Lung (tissue), 12 donors: ENCODE data around the gene LMBRD1. TPM values are rescaled to one million over a fixed set of nuclear protein-coding genes. Genes with fewer than 3 reads are reported as not detected.

ENCODE experiments used
- ATAC-seq: fragments of 200-7000 bp; cut with Tn5 transposase; one replicate; pipeline ENCODE4 v1.9.1; 2020; ENCODE audit warnings: moderate number of reproducible peaks; ENCODE audit not compliant: insufficient read depth, low FRiP score
- DNase-seq, 3 donors: peaks; one replicate each; pipeline ENCODE4 v3.0.0-alpha.2; 2013 to 2017
- H3K27ac ChIP-seq, 2 donors: one replicate each; pipeline ENCODE4 v1.5.1; 2013; ENCODE audit warnings: mild to moderate bottlenecking in 2 of 2, moderate library complexity in 2 of 2, control low read depth in 1 of 2, inconsistent platforms in 1 of 2, low read depth in 1 of 2, low read length in 1 of 2
- H3K27me3 ChIP-seq, 3 donors: one replicate each; pipeline ENCODE4 v1.5.1; 2013; ENCODE audit warnings: low read length in 2 of 3; ENCODE audit not compliant: control insufficient read depth in 3 of 3, insufficient read depth in 3 of 3
- H3K36me3 ChIP-seq, 4 donors: one replicate each; pipeline ENCODE4 v1.5.1; 2013; ENCODE audit warnings: low read length in 4 of 4, mild to moderate bottlenecking in 1 of 4, moderate library complexity in 1 of 4; ENCODE audit not compliant: control insufficient read depth in 4 of 4, insufficient read depth in 4 of 4
- H3K4me1 ChIP-seq, 5 donors: one replicate each; pipeline ENCODE4 v1.5.1; 2013; ENCODE audit warnings: low read length in 5 of 5, mild to moderate bottlenecking in 2 of 5, moderate library complexity in 1 of 5; ENCODE audit not compliant: control insufficient read depth in 5 of 5, insufficient read depth in 5 of 5
- H3K4me3 ChIP-seq: one replicate; pipeline ENCODE4 v1.5.1; 2013; ENCODE audit warnings: mild to moderate bottlenecking, control low read depth, moderate library complexity
- H3K9ac ChIP-seq, 2 donors: one replicate each; pipeline ENCODE4 v1.5.1; 2013; ENCODE audit warnings: low read length in 2 of 2, control low read depth in 1 of 2; ENCODE audit not compliant: insufficient read depth in 1 of 2
- H3K9me3 ChIP-seq, 4 donors: one replicate each; pipeline ENCODE4 v1.5.1; 2013; ENCODE audit warnings: low read length in 3 of 4, mild to moderate bottlenecking in 1 of 4, moderate library complexity in 1 of 4; ENCODE audit not compliant: control insufficient read depth in 4 of 4, insufficient read depth in 3 of 4
- CTCF ChIP-seq: IDR thresholded peaks from 2 replicates; pipeline ENCODE4 v1.5.1; 2012; ENCODE audit warnings: mild to moderate bottlenecking; ENCODE audit errors: control extremely low read depth, extremely low read depth
- WGBS, 2 donors: extraction: QIAGEN DNeasy Blood & Tissue Kit; methylation state at CpG; one replicate each; pipeline ENCODE4 v1.1.7; 2013; 5-methylcytosine and 5-hydroxymethylcytosine counted together
- polyA plus RNA-seq, 2 donors: library from polyadenylated mRNA; stranded (reverse); fragments of 200-250 nt; gene quantifications; one replicate each; pipeline ENCODE4 v1.2.1, GENCODE V29; 2013
- total RNA-seq, 2 donors: library from RNA; depleted of rRNA in 1 of 2; stranded (reverse); fragments of >200 nt in 1 of 2; gene quantifications; one replicate each; pipeline ENCODE4 v1.2.1, GENCODE V29; 2014 to 2021
- donor health status: control.
- donor health status: control.
- donor health status: Bipolar disorder and iron deficiency.
- donor health status: healthy.
- donor health status: DM: yes; HTN: yes; CAD: no.

LMBRD1 gene
- total and polyA plus RNA-seq, 4 donors: 31.2 to 102 (median 41.8) TPM

- Histone ChIP-seq H3K9me3 (no peaks in the 10 kb centered on the region), H3K9ac (no peak overlapping the region), H3K36me3 (no peaks in the 10 kb centered on the region), H3K27me3 (no peaks in the 10 kb centered on the region), H3K4me3 (no peak overlapping the region), H3K4me1 (peaks cover 0 to 10% (median 3%) of the 10 kb centered on the region in 5 donors), H3K27ac (no peak overlapping the region)
- no peak for TF ChIP-seq CTCF
- DNase-seq (no peak), ATAC-seq (no peak)
These were observed 11.1 kb downstream of the LMBRD1 start for GRCh38 chr6:69785697-69786096.

- WGBS, 2 donors: 75 to 76% methylated on average over 3 of the region's 3 CpGs
- H3K27ac ChIP-seq: no peak overlapping the region
- H3K4me3 ChIP-seq: no peak overlapping the region
- no peak for DNase-seq
- no peaks in the 10 kb centered on the region for H3K9me3 ChIP-seq
- peaks cover 0 to 10% (median 0%) of the 10 kb centered on the region in 5 donors for H3K4me1 ChIP-seq
- H3K36me3 ChIP-seq: peaks cover 0 to 3% (median 1%) of the 10 kb centered on the region in 4 donors
- no peak overlapping the region for H3K9ac ChIP-seq
- TF ChIP-seq CTCF: no peak
- H3K27me3 ChIP-seq: no peaks in the 10 kb centered on the region
- no peak for ATAC-seq
These were observed 12.0 kb downstream of the LMBRD1 start for GRCh38 chr6:69784595-69785377.

- H3K27ac ChIP-seq: no peak overlapping the region
- H3K9me3 ChIP-seq: no peaks in the 10 kb centered on the region
- H3K9ac ChIP-seq: no peak overlapping the region
- ATAC-seq: no peak
- 95 to 100% methylated on average over 1 of the region's 1 CpG for WGBS, 2 donors
- H3K36me3 ChIP-seq: peaks cover 0 to 4% (median 2%) of the 10 kb centered on the region in 4 donors
- H3K27me3 ChIP-seq: no peaks in the 10 kb centered on the region
- no peak for TF ChIP-seq CTCF
- no peak for DNase-seq
- peaks cover 0 to 10% (median 0%) of the 10 kb centered on the region in 5 donors for H3K4me1 ChIP-seq
- no peak overlapping the region for H3K4me3 ChIP-seq
These were observed 13.7 kb downstream of the LMBRD1 start for GRCh38 chr6:69783108-69783507.
